Naive thymus-derived CD4-positive, alpha-beta T cell (primary cell): ENCODE results near the gene ARHGAP24. TPM values are rescaled to one million over a fixed set of nuclear protein-coding genes. Genes with fewer than 3 reads are reported as not detected.
A peak's percentile ranks its signal among the peaks of the same experiment; 100 is the strongest.

Source experiments
- ATAC-seq: fragments of 150-1000 bp; cut with Tn5 transposase; 2 replicates; pipeline ENCODE4 v1.10.0; 2021; ENCODE audit warnings: mild to moderate bottlenecking, moderate library complexity
- CTCF ChIA-PET: fragments of 350-600 bp; sonication (Branson Sonifier 250); formaldehyde crosslinking; loops from one replicate; lab custom pipeline; 2021; ENCODE audit warnings: antibody characterized with exemption; lab: Charles Lee
- POLR2A ChIA-PET: fragments of 350-600 bp; sonication (Branson Sonifier 250); formaldehyde crosslinking; loops from one replicate; lab custom pipeline; 2021; ENCODE audit warnings: antibody characterized with exemption, inconsistent platforms; lab: Charles Lee
- DNase-seq, 9 donors: peaks; one replicate each; pipeline versions ENCODE4 v3.0.0 to v3.0.0-alpha.2; 2020 to 2022; ENCODE audit warnings: mixed read lengths in 1 of 9
- H3K27ac ChIP-seq: one replicate; pipeline ENCODE4 v1.7.0; 2013; ENCODE audit warnings: mild to moderate bottlenecking, low read depth, low read length, moderate library complexity
- H3K27me3 ChIP-seq, 2 donors: one replicate each; pipeline ENCODE4 v1.7.0; 2013; ENCODE audit warnings: low read length in 2 of 2, mild to moderate bottlenecking in 2 of 2, moderate library complexity in 2 of 2; ENCODE audit not compliant: control insufficient read depth in 2 of 2, insufficient read depth in 2 of 2
- H3K36me3 ChIP-seq, 3 experiments: 1 replicate in 2 of 3; 2 replicates in 1 of 3; pipeline ENCODE4 v1.7.0; 2013; ENCODE audit warnings: low read length in 3 of 3, mild to moderate bottlenecking in 3 of 3, moderate library complexity in 1 of 3; ENCODE audit not compliant: insufficient read depth in 3 of 3, control insufficient read depth in 2 of 3
- H3K4me1 ChIP-seq, 2 donors: one replicate each; pipeline ENCODE4 v1.7.0; 2013; ENCODE audit warnings: low read length in 2 of 2, mild to moderate bottlenecking in 2 of 2, moderate library complexity in 1 of 2; ENCODE audit not compliant: control insufficient read depth in 2 of 2, insufficient read depth in 2 of 2
- H3K4me3 ChIP-seq: 2 replicates; pipeline ENCODE4 v1.7.0; 2013; ENCODE audit warnings: mild to moderate bottlenecking, low read length
- H3K9me3 ChIP-seq, 3 experiments: 1 replicate in 2 of 3; 2 replicates in 1 of 3; pipeline ENCODE4 v1.7.0; 2013; ENCODE audit warnings: low read length in 3 of 3; ENCODE audit not compliant: control insufficient read depth in 2 of 3
- H3K27ac Mint-ChIP-seq, 9 donors: one replicate each; pipeline ENCODE4 v1.8.0; 2020 to 2022; ENCODE audit warnings: mixed read lengths in 9 of 9, mild to moderate bottlenecking in 8 of 9, moderate library complexity in 5 of 9, inconsistent platforms in 2 of 9
- H3K27me3 Mint-ChIP-seq, 5 donors: one replicate each; pipeline ENCODE4 v1.8.0; 2021 to 2022; ENCODE audit warnings: mixed read lengths in 5 of 5, mild to moderate bottlenecking in 1 of 5
- H3K36me3 Mint-ChIP-seq, 5 donors: one replicate each; pipeline ENCODE4 v1.8.0; 2020 to 2022; ENCODE audit warnings: mixed read lengths in 5 of 5, mild to moderate bottlenecking in 3 of 5, inconsistent platforms in 1 of 5
- H3K4me1 Mint-ChIP-seq, 7 donors: one replicate each; pipeline ENCODE4 v1.8.0; 2020 to 2022; ENCODE audit warnings: mixed read lengths in 7 of 7, mild to moderate bottlenecking in 3 of 7, inconsistent platforms in 1 of 7
- H3K4me3 Mint-ChIP-seq, 10 donors: one replicate each; pipeline ENCODE4 v1.8.0; 2020 to 2022; ENCODE audit warnings: mild to moderate bottlenecking in 10 of 10, mixed read lengths in 10 of 10, moderate library complexity in 6 of 10, inconsistent platforms in 2 of 10
- H3K9me3 Mint-ChIP-seq, 11 donors: one replicate each; pipeline ENCODE4 v1.8.0; 2020 to 2022; ENCODE audit warnings: mixed read lengths in 11 of 11, mild to moderate bottlenecking in 4 of 11, inconsistent platforms in 1 of 11, moderate library complexity in 1 of 11
- intact Hi-C, 2 donors: fragments of 100-400 bp; cut with micrococcal nuclease; formaldehyde crosslinking; loops; one replicate each; pipeline ENCODE4 v1.15.1; 2023
- polyA plus RNA-seq, 2 donors: library from polyadenylated mRNA; unstranded; fragments of 300-500 nt; fragmentation: Illumina TruSeq; gene quantifications; one replicate each; pipeline ENCODE4 v1.2.3, GENCODE V29; 2021
- total RNA-seq, 6 experiments: library from RNA in 5 of 6; stranded (reverse) in 5 of 6; gene quantifications; 1 replicate in 5 of 6; 2 replicates in 1 of 6; pipeline ENCODE4 v1.2.3 and lab custom pipeline; 2021 to 2026

Gene ARHGAP24
- total and polyA plus RNA-seq, 7 experiments from 2014 or later = 0.41 to 12.7 (median 1.3) TPM; not detected in 3

- POLR2A ChIA-PET = no interaction called here
- Histone ChIP-seq H3K9me3 (no peaks in the 10 kb centered on the region), H3K27me3 (no peaks in the 10 kb centered on the region), H3K36me3 (no peaks in the 10 kb centered on the region), H3K4me1 (no peaks in the 10 kb centered on the region), H3K4me3 (no peak overlapping the region), H3K27ac (no peak overlapping the region)
- DNase-seq (no peak), ATAC-seq (no peak)
- intact Hi-C loops = no loop called here
- peaks cover 0 to 8% (median 0%) of the 10 kb centered on the region in 11 donors for H3K9me3 Mint-ChIP-seq
- H3K4me1 Mint-ChIP-seq = no peaks in the 10 kb centered on the region
- CTCF ChIA-PET = no interaction called here
- no peak overlapping the region for H3K27ac Mint-ChIP-seq
- no peak overlapping the region for H3K4me3 Mint-ChIP-seq
- H3K27me3 Mint-ChIP-seq = no peaks in the 10 kb centered on the region
- no peaks in the 10 kb centered on the region for H3K36me3 Mint-ChIP-seq
These were observed 287.6 kb downstream of the ARHGAP24 start for GRCh38 chr4:85762529-85762871.

- Mint-ChIP-seq H3K27ac (no peak overlapping the region), H3K4me1 (no peaks in the 10 kb centered on the region), H3K9me3 (peaks cover 0 to 6% (median 0%) of the 10 kb centered on the region in 11 donors), H3K36me3 (no peaks in the 10 kb centered on the region), H3K4me3 (no peak overlapping the region), H3K27me3 (no peaks in the 10 kb centered on the region)
- Histone ChIP-seq H3K9me3 (no peaks in the 10 kb centered on the region), H3K27ac (no peak overlapping the region), H3K36me3 (no peaks in the 10 kb centered on the region), H3K27me3 (no peaks in the 10 kb centered on the region), H3K4me1 (no peaks in the 10 kb centered on the region), H3K4me3 (no peak overlapping the region)
- POLR2A ChIA-PET = no interaction called here
- ATAC-seq = no peak
- intact Hi-C loops = no loop called here
- CTCF ChIA-PET = no interaction called here
- DNase-seq = no peak
These were observed 288.3 kb downstream of the ARHGAP24 start for GRCh38 chr4:85763202-85763601.

- Histone ChIP-seq H3K27ac (no peak overlapping the region), H3K27me3 (no peaks in the 10 kb centered on the region), H3K36me3 (no peaks in the 10 kb centered on the region), H3K4me1 (no peaks in the 10 kb centered on the region), H3K9me3 (no peaks in the 10 kb centered on the region), H3K4me3 (no peak overlapping the region)
- DNase-seq (no peak), ATAC-seq (no peak)
- Mint-ChIP-seq H3K9me3 (peaks cover 0 to 6% (median 0%) of the 10 kb centered on the region in 11 donors), H3K4me1 (no peaks in the 10 kb centered on the region), H3K27me3 (no peaks in the 10 kb centered on the region), H3K4me3 (no peak overlapping the region), H3K27ac (no peak overlapping the region), H3K36me3 (no peaks in the 10 kb centered on the region)
- intact Hi-C loops = no loop called here
- POLR2A ChIA-PET = no interaction called here
- CTCF ChIA-PET = interaction anchor here (0.6 kb wide), 1 partner anchor 1601 kb away, joined by 3 read pairs; no protein-coding TSS in a partner anchor
These were observed 292.7 kb downstream of the ARHGAP24 start for GRCh38 chr4:85767649-85768048.

- Mint-ChIP-seq H3K27ac (no peak overlapping the region), H3K36me3 (no peaks in the 10 kb centered on the region), H3K9me3 (peaks cover 0 to 6% (median 0%) of the 10 kb centered on the region in 11 donors), H3K4me3 (no peak overlapping the region), H3K27me3 (no peaks in the 10 kb centered on the region), H3K4me1 (no peaks in the 10 kb centered on the region)
- DNase-seq = no peak
- ChIA-PET POLR2A (no interaction called here), CTCF (no interaction called here)
- Histone ChIP-seq H3K4me1 (no peaks in the 10 kb centered on the region), H3K4me3 (no peak overlapping the region), H3K36me3 (no peaks in the 10 kb centered on the region), H3K27me3 (no peaks in the 10 kb centered on the region), H3K27ac (no peak overlapping the region), H3K9me3 (no peaks in the 10 kb centered on the region)
- intact Hi-C loops = no loop called here
- no peak for ATAC-seq
These were observed 294.1 kb downstream of the ARHGAP24 start for GRCh38 chr4:85769009-85769408.

DNA sequence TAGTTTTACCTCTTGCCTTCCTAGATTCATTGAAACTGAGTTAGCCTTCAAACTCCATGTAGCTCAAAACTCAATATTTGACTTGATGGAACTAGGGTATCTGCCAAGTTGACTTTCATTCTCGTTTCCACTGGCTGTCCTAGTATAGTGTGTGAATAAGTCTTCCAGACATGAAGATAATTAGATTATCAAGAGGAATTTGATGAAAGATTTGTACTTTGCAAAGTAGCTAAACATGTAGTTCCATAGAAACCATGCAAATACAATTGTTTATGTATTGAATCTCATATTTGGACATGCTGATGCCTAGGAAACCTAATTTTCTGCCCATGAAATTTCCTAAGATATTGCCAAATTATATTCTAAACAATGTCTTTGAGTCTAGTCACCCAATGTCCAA, 297.5 kb downstream of the ARHGAP24 start:
- H3K36me3 Mint-ChIP-seq = no peaks in the 10 kb centered on the region
- no peak overlapping the region for H3K4me3 Mint-ChIP-seq
- no peaks in the 10 kb centered on the region for H3K4me1 ChIP-seq
- no peaks in the 10 kb centered on the region for H3K27me3 Mint-ChIP-seq
- H3K9me3 ChIP-seq = no peaks in the 10 kb centered on the region
- no peaks in the 10 kb centered on the region for H3K4me1 Mint-ChIP-seq
- POLR2A ChIA-PET = no interaction called here
- DNase-seq (no peak), ATAC-seq (no peak)
- no peak overlapping the region for H3K27ac Mint-ChIP-seq
- peaks cover 0 to 6% (median 3%) of the 10 kb centered on the region in 11 donors for H3K9me3 Mint-ChIP-seq
- no peak overlapping the region for H3K27ac ChIP-seq
- H3K27me3 ChIP-seq = no peaks in the 10 kb centered on the region
- CTCF ChIA-PET = no interaction called here
- intact Hi-C loops = no loop called here
- no peaks in the 10 kb centered on the region for H3K36me3 ChIP-seq
- H3K4me3 ChIP-seq = no peak overlapping the region

- Mint-ChIP-seq H3K27me3 (no peaks in the 10 kb centered on the region), H3K4me1 (no peaks in the 10 kb centered on the region), H3K36me3 (no peaks in the 10 kb centered on the region), H3K27ac (no peak overlapping the region), H3K4me3 (no peak overlapping the region), H3K9me3 (peaks cover 0 to 6% (median 2%) of the 10 kb centered on the region in 11 donors)
- DNase-seq = no peak
- intact Hi-C loops = no loop called here
- ChIA-PET POLR2A (no interaction called here), CTCF (no interaction called here)
- Histone ChIP-seq H3K27ac (no peak overlapping the region), H3K4me3 (no peak overlapping the region), H3K9me3 (no peaks in the 10 kb centered on the region), H3K36me3 (no peaks in the 10 kb centered on the region), H3K4me1 (no peaks in the 10 kb centered on the region), H3K27me3 (no peaks in the 10 kb centered on the region)
- no peak for ATAC-seq
These were observed 298.4 kb downstream of the ARHGAP24 start for GRCh38 chr4:85773372-85773771.

- intact Hi-C loops = no loop called here
- Mint-ChIP-seq H3K27ac (peak overlapping the region in 1 of 9 donors; percentile 81), H3K9me3 (peaks cover 0 to 6% (median 2%) of the 10 kb centered on the region in 11 donors), H3K36me3 (no peaks in the 10 kb centered on the region), H3K4me1 (peaks cover 0 to under 1% (median 0%) of the 10 kb centered on the region in 7 donors), H3K27me3 (no peaks in the 10 kb centered on the region), H3K4me3 (no peak overlapping the region)
- Histone ChIP-seq H3K36me3 (no peaks in the 10 kb centered on the region), H3K27ac (no peak overlapping the region), H3K4me1 (no peaks in the 10 kb centered on the region), H3K9me3 (no peaks in the 10 kb centered on the region), H3K4me3 (no peak overlapping the region), H3K27me3 (no peaks in the 10 kb centered on the region)
- ChIA-PET POLR2A (no interaction called here), CTCF (no interaction called here)
- DNase-seq = no peak
- ATAC-seq = no peak
These were observed 299.1 kb downstream of the ARHGAP24 start for GRCh38 chr4:85774000-85774399.
